ENCODE measurements around the gene VEPH1.
A peak's percentile ranks its signal among the peaks of the same experiment; 100 is the strongest.

Gene VEPH1

DNA sequence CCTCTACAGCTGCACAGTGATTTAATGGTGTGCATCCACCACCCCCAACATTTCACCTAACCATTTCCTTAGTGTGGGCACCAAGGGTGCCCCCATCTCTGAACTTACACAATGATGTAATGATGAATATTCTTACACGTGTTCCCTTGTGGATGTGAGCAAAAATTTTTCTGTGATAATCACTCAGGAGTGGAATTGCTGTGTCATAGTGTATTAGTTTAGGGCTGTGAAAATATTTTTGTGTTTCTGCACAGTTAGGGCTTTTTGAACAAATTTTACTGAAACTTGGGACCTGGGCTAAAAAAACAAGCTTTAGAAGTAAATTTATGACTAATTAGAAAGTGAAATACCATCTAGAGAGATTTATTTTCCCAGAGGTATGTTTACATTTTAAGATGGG is 208.7 kb downstream of the VEPH1 start:
- no peak for DNase-seq

DNA sequence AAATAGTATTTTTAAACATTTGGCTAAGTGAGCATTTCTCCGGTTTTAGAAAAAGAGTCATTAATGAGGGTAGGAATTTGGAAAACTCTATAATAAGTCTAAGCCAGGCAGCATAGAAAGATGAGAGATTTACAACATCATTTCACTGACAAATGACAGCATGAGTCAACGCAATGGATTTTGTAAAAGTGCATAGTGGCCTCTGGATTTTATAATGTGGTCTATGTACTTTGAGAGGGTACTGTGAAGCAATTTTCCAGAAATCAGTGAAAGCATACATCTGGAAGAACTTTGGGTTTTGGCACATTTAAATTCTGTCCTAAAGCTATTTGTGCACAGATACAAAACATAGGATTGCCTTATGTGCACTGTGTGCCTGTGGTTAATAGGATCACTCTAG is 212.4 kb downstream of the VEPH1 start:
- no peak for DNase-seq

DNA sequence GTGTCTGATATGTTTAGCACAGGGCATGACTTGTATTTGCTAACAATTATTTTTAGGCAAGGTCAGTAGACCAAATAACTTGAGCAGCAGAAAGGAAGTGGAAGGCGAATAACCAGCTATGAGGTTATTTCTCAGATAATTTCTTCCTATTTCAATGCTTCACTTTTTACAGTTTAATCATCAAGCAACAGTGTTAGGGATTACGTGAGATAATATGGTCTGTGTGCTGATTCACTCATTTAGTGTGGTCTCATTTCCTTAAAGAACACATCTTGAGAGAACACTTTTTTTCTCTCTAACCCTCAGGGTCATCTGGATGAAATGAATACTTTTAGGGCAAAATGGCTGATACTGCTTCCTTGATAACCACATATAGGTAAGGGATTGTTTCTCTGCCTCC is 217.2 kb downstream of the VEPH1 start:
- no peak for DNase-seq

DNA sequence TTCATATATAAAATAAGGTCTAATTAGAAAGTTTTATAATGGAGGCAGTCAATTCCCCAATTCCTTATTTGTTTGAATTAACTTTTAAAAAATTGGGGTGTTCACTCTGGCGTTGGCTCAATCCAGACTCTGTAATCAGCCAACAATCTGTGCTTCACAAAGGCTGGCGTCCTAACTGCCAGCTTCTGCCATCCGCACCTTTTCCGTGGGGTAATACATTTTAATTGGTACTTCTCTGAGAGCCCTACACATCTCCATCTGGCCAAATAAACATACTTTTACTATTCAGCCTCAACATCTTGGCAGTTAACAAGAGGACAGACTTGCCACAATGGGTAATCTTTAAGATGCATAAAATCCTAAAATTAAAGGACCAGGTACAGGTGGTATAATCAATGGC is 218.1 kb downstream of the VEPH1 start:
- DNase-seq: no peak

GRCh38 chr3:157284688-157285087 is 218.5 kb downstream of the VEPH1 start:
- DNase-seq: no peak

DNA sequence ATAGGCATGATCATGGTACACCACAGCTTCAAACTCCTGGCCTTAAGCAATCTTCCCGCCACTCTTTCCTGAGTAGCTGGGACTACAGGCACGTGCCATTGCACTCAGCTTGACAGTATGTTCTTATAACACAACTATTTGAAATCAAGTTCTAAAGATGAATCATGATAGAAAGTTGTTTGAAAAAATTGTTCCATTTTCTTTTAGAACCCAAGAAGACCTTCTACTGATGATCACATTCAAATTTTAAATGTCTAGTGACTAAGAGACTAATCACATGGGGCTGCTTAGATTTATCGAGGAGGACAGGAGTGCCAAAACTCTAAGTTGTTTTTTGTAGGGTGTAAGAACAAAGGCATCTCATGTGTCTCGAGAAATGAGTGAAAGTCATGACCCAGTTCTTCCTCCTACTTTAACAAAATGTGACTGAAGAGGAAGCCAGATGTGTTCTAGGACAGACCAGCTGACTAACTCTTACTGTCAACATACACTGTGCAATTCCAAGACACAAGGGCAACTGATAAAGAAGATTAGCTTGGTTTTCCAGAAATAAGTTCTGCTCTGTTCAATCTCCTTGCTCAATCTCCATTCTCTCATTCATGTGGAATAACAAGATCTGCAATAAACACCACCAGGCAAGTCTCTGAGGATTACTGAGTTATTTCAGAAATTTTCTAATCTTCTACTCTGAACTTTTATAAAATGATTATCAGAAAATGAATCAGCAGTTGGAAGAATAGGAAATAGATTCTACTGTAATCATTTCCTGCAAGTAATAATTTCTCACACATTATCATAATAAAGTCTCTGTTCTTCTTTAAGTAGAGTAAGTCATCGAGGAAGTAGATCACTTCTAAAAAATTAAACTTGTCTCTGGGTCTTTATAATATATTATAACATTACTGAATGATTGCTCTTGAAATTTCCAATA is 220.7 kb downstream of the VEPH1 start:
- DNase-seq: peak; percentile 4

DNA sequence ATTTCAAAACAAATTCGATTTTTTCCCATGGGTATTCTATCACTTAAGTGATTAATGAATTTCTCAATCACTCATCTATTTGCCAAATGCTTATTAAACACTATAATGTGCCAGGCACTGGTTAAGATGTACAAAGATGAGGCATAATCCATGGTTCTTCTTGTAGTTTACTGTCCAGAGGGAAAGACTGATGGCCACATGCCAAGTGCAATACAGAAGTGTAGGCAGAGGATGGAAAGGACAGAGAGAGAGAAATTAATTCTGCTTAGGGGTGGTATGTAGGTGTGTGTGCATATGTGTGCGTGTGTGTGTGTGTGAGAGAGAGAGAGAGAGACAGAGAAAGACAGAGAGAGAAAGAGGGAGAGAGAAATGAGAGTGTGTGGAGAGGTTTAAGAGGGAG is 222.4 kb downstream of the VEPH1 start:
- DNase-seq: no peak

DNA sequence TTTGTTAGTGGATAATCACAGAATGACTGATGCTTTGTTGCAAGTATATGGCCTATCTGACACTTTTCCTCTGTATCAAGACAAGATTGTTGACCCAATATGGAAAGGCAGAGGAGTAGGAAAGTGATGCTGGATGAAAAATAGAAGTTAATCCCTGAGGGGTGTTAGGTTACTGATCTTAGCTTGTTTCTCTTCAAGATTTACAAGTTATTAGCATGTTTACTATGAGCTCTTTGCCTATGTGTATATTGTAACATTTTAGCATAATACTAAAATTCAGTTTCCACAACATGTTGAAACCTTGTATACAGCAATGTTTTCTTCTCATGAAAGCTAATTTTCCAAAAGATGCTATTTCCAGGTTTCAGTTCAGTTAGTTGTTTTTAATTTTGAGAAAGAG is 222.9 kb downstream of the VEPH1 start:
- DNase-seq: no peak

- no peak for DNase-seq
These were observed 224.0 kb downstream of the VEPH1 start for GRCh38 chr3:157279237-157279636.

GRCh38 chr3:157276801-157277200 is 226.4 kb downstream of the VEPH1 start:
- DNase-seq: no peak

- no peak for DNase-seq
These were observed 227.4 kb downstream of the VEPH1 start for GRCh38 chr3:157275832-157276231.

DNA sequence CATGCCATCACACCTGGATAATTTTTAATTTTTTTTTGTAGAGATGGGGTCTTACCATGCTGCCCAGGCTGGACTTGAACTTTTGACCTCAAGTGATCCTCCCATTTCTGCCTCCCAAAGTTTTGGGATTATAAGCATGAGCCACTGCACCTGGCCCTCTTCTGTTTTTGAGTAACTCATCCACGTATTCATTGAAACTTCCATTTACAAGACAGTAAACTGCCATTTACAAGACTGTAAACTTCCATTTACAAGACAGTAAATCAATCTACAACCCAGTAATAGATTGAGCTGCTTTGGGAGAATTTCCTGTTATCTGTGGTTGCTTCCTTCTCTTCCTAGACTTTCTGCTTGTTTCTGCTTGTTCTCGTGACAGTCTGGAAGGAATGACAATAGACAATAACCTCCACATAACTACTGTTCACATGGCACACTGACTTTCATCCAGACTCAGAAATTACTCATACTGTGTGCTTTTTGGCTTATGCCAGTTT is 228.5 kb downstream of the VEPH1 start:
- no peak for DNase-seq

DNA sequence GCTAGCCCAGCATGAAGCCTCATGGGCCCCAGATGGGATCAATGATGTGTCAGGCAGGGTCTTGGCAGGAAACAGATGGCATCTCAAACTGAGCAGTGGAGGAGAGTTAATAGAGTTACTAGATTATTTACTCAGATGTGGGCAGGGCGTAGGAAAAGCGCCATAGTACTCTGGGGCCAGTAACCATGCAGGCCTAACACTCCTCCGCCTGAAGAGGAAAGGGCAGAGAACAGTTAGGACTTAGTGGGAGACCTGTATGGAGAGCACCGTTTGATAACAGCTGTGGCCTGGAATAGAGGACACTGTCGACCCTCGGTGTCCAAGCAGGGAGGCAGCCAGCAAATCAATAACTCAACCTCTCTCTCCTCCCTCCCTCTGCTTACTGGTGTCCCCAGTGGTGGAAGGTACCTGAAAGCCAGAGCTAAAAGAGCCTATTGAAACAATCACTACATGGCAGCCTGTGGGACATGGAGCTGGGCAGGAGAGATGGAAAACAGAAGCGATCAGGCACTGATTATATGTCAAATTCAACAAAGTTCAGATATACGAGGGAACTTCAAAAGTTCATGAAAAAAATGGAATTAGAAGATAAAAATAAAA is 231.8 kb downstream of the VEPH1 start:
- DNase-seq: no peak

- no peak for DNase-seq
These were observed 235.2 kb downstream of the VEPH1 start for GRCh38 chr3:157268026-157268425.

- DNase-seq: no peak
These were observed 237.3 kb downstream of the VEPH1 start for GRCh38 chr3:157265931-157266330.

DNA sequence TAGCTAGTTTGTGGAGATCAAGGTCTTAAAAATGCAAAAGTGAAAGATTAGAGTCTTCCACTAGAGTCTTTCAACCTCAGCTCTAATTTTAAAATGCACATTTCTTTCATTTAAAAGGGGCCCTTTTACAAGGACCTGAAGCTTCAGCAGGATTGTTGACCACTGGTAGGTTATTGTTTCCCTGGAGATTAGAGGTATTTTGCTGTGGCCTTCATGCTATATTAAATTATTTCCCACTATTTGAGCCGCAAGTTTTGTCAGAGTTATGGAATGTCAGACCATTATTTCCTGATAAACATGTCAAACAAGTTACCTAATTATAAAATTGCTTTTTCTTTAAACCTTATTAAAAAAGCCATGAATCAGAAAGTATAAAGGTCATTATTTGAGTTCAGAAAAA is 240.2 kb downstream of the VEPH1 start:
- no peak for DNase-seq

- no peak for DNase-seq
These were observed 242.2 kb downstream of the VEPH1 start for GRCh38 chr3:157261000-157261399.

DNA sequence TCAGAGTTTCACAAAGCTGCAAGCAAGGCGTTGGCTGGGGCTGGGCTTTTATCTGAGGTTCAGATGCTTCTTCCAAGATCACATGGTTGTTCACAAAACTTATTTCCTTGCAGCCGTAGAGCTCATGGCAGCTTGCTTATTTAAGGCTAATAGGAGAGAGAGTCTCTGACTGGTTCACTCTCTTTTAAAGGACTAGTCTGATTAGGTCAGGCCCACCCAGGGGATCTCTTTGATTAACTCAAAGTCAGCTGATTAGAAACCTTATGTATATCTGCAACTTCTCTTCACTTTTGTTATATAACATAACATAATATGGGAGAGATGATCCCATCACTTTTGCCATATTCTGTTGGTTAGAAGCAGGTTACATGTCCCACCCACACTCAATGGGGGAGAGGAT is 243.4 kb downstream of the VEPH1 start:
- DNase-seq: no peak

- no peak for DNase-seq
These were observed 246.1 kb downstream of the VEPH1 start for GRCh38 chr3:157257101-157257500.

- DNase-seq: no peak
These were observed 247.4 kb downstream of the VEPH1 start for GRCh38 chr3:157255797-157256196.

DNA sequence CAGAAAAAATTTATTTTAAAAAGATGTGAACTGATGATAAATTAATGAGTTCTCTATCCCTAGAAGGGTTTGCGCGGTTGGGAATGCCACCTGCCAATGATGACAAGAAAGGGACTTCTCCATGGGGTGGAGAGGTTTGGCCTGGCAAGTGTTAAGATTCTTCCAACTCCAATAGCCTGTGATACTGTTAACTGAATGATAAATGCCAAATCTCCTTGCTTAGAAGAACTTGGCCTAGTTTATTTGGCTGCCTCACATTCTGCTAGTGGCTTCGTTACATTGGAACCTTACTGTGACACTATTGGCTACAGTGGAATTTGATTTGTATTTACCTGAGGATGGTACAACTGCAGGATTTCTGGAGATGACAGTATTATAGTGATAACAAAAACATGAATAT is 251.5 kb downstream of the VEPH1 start:
- no peak for DNase-seq

GRCh38 chr3:157249606-157250005 is 253.6 kb downstream of the VEPH1 start:
- no peak for DNase-seq

- DNase-seq: peak; percentile 15
These were observed 254.4 kb downstream of the VEPH1 start for GRCh38 chr3:157248590-157249422.
